HG02840 (cell line): ENCODE results near the gene MIAT.

Experiments
- ATAC-seq: cut with Tn5 transposase; IDR thresholded peaks from one replicate; pipeline ENCODE4 v1.9.1; 2021; ENCODE audit warnings: mild to moderate bottlenecking, moderate library complexity, moderate number of reproducible peaks; ENCODE audit not compliant: unreplicated experiment, low FRiP score

MIAT gene

GRCh38 chr22:26665813-26666231 lies 8.4 kb downstream of the MIAT start:
- ATAC-seq, result no peak

GRCh38 chr22:26667140-26667539 lies 9.8 kb downstream of the MIAT start:
- no peak for ATAC-seq

DNA sequence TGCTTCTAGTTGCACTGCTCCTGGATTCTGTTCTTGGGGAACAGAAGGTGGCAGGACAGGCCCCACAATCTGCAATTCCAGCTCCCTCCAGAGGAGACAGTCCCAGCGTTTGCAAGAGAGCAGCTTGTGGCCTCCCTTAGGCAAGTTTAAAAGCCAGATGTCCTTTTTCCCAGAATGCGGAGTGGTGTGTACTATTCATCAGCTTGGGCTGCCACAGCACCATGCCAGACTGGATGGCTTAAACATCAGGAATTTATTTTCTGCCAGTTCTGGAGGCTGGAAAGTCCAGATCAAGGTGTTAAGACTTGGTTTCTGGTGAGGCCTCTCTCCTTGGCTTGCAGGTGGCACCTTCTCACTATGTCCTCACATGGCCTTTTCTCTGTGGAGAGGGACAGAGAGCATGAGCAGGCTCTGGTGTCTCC lies 11.7 kb downstream of the MIAT start:
- ATAC-seq, result no peak

- no peak for ATAC-seq
These were observed 13.1 kb downstream of the MIAT start for GRCh38 chr22:26670459-26670858.

DNA sequence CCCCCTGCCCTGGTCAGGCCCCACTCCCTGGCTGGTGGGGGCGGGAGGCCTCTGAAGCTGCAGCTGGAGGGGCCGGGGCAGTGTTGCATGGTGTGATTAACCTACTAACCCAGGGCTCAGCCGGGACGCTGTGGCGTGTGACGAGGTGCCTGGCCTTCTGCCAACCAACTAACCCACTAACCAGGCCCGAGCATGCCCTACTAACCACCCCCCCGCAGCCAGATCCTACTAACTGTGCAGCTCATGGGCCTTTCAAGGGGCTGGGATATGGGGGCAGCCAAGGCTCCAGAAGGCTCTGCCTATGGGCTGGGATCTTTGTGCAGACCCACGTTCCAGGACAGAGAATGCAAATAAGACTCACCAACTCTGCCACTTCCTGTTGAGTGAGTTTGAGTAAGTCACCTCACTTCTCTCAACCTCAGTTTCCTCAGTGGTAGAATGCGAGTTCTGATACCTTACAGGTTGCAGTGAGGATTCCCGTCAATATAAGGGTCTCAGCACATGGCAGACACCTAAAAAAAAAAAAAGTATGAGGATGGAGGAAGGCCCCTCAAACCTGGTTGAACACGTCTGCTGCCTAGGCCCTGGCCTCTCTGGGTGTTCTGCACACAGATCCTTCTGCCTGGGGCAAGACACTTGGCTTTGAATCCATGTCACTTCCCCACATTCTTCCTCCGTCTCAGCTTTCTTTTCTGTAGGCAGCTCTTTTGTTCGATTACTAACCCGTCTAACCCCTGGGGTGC lies 14.1 kb downstream of the MIAT start:
- no peak for ATAC-seq

DNA sequence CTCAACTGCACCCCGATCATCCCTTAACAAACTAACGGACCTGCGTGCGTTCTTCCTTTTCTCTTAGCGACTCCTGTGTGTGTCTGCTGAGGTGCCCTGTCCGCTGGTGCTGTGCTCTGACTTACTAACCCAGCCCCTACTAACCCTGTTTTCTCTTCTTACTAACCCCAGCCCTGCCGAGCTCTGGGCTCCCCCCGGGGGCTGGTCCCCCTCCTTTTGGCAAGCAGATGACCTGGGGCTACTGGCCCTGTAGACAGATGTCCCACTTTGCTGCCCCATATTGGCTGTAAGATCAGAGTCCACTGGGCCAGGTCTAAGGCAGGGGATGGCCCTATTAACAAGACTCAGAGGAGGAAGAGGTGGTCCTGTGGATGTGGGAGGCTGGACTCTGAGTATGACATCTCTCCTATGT lies 14.7 kb downstream of the MIAT start:
- no peak for ATAC-seq

GRCh38 chr22:26672590-26673468 lies 15.4 kb downstream of the MIAT start:
- peak; percentile 72 for ATAC-seq

DNA sequence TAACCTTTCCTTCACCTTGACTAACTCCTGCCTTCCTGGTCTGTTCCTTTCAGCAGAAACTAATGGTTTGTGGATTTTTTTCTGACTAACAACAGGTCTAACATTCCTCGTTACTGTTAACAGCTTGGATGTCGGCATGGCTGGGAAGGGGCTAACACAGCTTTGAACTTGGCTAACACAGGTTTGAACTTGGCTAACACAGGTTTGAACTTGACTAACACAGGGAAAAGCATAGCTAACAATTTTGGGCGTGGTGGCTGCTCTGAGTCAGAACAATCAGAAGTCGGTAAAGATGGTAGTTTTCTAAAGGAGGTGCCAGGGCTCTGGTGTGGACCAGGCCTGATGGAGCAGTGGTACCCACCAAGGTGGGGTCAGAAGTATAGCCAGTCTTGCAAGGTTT lies 16.1 kb downstream of the MIAT start:
- no peak for ATAC-seq

GRCh38 chr22:26674211-26675190 lies 17.1 kb downstream of the MIAT start:
- ATAC-seq, result no peak

DNA sequence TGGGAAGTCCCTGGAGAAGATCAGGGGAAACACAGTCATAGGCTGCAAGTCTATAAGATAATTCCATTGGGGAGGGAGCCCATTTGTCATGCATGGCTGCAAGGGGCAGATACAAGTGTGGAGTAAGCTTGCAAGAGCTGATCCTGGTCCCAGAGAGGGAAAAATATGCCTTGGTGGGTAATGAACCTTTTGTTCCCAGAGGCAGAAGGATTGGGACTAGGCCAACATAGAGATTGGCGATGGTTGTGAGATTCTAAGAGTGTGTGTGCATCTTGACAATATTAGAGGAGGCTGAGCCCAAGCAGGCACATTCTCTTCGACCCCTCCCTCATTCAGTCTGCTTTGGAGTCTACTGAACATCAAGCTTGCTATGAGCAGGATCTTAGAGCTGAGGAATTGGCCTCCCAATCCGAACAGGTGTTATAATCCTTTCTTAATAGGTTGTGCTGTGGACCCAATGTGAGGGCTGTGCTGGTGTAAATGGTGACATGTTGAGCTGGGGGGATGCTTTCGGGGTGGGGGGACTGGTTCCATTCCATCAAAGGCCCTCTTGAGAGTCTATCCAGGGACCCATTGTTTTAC lies 18.4 kb downstream of the MIAT start:
- ATAC-seq, result no peak

GRCh38 chr22:26677217-26677616 lies 19.8 kb downstream of the MIAT start:
- no peak for ATAC-seq

DNA sequence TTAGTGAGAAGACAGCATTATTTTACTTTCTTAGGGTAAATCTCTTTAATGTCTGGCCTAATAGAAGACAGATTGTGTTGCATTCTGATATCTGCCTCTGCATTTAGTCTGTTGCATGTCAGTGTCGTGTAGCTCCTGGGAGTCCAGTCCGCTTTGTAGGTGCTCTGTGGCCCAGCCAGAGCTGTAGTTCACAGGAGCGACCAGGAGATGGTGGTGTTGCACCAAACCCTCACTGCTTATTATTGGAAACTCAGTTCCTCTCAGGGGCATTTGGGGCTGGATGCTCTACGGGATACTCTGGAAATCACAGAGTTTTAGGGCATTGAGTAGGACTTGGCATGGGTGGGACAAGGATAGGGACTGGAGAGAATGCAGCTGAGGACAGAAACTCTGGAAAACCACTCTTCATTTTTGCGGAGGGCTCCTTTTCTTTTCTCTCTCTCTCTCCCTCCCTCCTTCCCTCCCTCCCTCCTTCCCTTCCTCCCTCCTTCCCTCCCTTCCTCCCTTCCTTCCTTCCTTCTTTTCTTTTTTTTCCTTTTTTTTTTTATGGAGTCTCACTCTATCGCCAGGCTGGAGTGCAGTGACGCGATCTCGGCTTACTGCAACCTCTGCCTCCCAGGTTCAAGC lies 21.7 kb downstream of the MIAT start:
- ATAC-seq, result no peak

DNA sequence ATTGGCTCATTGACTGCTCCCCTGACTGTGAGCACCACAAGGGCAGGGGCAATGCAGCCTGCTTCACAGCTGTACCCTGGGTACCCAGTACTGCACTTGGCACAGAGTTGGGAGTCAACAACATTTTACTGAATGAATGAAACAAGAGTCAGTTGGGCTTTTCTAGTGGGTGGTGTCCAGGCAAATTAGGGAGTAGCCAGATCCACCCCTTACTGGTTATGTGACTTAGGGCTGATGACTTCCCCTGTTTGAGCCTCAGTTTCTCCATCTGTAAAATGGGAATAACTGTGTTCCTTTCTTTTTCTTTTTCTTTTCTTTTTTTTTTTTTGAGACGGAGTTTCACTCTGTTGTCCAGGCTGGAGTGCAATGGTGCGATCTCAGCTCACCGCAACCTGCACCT lies 23.1 kb downstream of the MIAT start:
- no peak for ATAC-seq

- ATAC-seq, result no peak
These were observed 24.0 kb downstream of the MIAT start for GRCh38 chr22:26681395-26681821.

DNA sequence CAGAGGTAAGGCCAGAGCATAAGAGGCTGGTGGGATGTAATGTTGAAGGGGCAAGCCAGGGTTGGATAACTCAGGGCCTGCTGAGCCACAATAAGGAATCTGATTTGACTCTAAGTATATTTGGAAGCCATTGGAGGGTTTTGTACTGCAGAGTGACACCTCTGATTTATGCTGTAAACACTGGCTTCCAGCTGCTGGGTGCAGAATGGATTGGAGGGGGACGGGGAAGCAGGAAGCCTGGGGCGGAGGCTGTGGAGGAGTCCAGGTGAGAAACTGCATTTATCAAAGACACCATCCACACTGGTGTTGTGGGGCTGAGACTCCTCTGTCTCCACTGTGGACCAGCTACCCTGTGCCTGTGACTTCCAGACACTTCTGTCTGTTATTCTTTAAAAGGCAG lies 26.8 kb downstream of the MIAT start:
- no peak for ATAC-seq

DNA sequence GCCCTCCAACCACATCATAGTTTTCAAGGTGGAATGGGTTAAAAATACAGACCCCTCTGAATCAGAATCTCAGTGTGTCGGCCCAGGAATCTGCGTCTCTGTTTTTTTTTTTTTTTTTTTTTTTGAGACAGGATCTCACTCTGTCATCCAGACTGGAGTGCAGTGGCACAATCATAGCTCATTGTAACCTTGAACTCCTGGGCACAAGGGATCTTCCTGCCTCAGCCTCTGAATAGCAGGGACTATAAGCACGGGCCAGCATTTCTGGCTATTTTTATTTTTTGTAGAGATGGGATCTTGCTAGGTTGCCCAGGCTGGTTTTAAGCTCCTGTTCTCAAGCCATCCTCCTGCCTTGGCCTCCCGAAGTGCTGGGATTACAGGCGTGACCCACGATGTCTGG lies 28.2 kb downstream of the MIAT start:
- ATAC-seq, result no peak

DNA sequence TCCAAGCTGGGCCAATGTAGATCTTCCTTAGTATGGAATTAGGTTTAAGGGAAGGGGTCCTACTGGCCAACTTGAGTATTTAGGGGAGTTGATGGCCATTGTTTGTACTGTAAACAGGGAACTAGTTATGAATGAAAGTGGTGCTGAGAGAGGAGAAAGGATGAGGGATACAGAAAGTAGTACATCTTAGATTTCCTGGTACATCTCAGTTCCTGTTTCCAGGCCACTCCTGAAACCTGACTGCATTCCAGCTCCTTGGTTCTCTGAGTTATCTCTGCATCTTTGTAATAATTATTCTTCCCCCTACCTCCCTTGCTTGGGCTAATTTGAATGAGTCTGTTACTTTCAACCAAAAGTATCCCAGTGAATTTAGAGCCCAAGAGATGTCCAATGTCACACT lies 30.1 kb downstream of the MIAT start:
- ATAC-seq, result no peak

DNA sequence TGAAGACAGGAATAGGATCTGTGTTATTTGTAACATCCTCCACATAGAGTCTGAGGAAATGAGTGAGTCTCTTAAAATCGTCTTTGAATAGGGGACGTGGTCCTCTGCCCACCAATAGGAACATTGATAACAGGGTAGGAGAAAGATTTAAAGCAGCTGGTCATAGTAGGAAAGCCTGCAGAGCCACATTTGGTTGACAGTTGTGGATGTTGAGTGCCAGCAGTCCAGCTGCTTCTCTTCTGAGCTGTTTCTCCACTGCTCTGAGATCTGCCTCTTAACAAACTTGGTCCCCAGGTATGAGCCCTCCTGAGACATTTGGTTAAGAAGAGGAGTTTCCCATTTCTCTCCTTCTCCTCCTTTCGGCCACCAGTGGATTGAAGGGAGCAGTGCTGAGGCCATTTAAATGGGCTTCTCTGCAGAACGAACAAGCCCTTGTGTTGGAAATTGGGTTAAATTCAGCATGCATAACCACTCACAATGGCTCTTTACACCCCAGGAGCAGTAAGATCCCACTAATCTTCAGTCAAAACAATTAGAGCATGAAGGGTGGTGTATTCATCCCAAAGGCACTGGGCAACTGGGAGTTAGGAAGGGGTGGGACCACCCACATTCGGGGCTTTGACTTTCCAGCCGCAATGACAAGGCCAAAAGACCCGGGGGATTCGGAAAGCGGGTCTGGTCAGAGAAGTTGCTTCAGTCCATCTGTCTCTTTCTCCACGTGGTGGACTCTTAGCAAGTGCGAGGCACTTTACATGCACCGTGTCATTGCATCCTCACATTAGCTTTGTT lies 32.3 kb downstream of the MIAT start:
- no peak for ATAC-seq
